KMS-11 (cell line): Measurements from ENCODE around the gene KRTAP21-2.

ENCODE experiments used
- H2AFZ ChIP-seq: fragments of 200-600 bp; sonication (generic); 2 replicates; pipeline ENCODE4 v1.6.1; 2016; ENCODE audit warnings: antibody characterized with exemption, mixed run types, low read depth
- H3K27ac ChIP-seq: fragments of 200-600 bp; sonication (generic); 2 replicates; pipeline ENCODE4 v1.6.1; 2016; ENCODE audit warnings: mild to moderate bottlenecking, mixed run types
- H3K27me3 ChIP-seq: fragments of 200-600 bp; sonication (generic); 2 replicates; pipeline ENCODE4 v1.6.1; 2017; ENCODE audit warnings: mild to moderate bottlenecking, low read depth, mixed run types, moderate library complexity; ENCODE audit not compliant: insufficient read depth
- H3K36me3 ChIP-seq: fragments of 200-600 bp; sonication (generic); 2 replicates; pipeline ENCODE4 v1.6.1; 2017; ENCODE audit warnings: mild to moderate bottlenecking, mixed run types; ENCODE audit not compliant: insufficient read depth
- H3K4me1 ChIP-seq: fragments of 200-600 bp; sonication (generic); 2 replicates; pipeline ENCODE4 v1.6.1; 2016; ENCODE audit warnings: mild to moderate bottlenecking, low read depth, mixed run types; ENCODE audit not compliant: poor library complexity, severe bottlenecking
- H3K4me2 ChIP-seq: fragments of 200-600 bp; sonication (generic); 2 replicates; pipeline ENCODE4 v1.7.0; 2016; ENCODE audit warnings: mild to moderate bottlenecking, mixed run types
- H3K4me3 ChIP-seq: fragments of 200-600 bp; sonication (generic); IDR thresholded peaks from 2 replicates; pipeline ENCODE4 v1.6.1; 2017; ENCODE audit warnings: low read depth, low read length, mixed read lengths; ENCODE audit not compliant: insufficient read depth
- H3K79me2 ChIP-seq: fragments of 200-600 bp; sonication (generic); 2 replicates; pipeline ENCODE4 v1.6.1; 2016; ENCODE audit warnings: low read depth, mixed run types; ENCODE audit not compliant: insufficient read depth
- H3K9ac ChIP-seq: fragments of 200-600 bp; sonication (generic); 2 replicates; pipeline ENCODE4 v1.6.1; 2016; ENCODE audit warnings: mild to moderate bottlenecking, mixed run types
- H4K20me1 ChIP-seq: fragments of 200-600 bp; sonication (generic); 2 replicates; pipeline ENCODE4 v1.6.1; 2016; ENCODE audit warnings: mild to moderate bottlenecking, mixed run types; ENCODE audit not compliant: insufficient read depth
- TF ChIP-seq, protein P1 (sequence below): fragments of 200-600 bp; sonication (generic); conservative IDR thresholded peaks from 2 replicates; pipeline ENCODE4 v1.6.1; 2017; ENCODE audit warnings: low read depth, mild to moderate bottlenecking, antibody characterized with exemption, low read length, moderate library complexity, mixed read lengths

The KRTAP21-2 gene

GRCh38 chr21:30726726-30727125, 20.3 kb downstream of the KRTAP21-2 start:
- no peak overlapping the region for H3K4me3 ChIP-seq
- TF ChIP-seq, protein P1, sequence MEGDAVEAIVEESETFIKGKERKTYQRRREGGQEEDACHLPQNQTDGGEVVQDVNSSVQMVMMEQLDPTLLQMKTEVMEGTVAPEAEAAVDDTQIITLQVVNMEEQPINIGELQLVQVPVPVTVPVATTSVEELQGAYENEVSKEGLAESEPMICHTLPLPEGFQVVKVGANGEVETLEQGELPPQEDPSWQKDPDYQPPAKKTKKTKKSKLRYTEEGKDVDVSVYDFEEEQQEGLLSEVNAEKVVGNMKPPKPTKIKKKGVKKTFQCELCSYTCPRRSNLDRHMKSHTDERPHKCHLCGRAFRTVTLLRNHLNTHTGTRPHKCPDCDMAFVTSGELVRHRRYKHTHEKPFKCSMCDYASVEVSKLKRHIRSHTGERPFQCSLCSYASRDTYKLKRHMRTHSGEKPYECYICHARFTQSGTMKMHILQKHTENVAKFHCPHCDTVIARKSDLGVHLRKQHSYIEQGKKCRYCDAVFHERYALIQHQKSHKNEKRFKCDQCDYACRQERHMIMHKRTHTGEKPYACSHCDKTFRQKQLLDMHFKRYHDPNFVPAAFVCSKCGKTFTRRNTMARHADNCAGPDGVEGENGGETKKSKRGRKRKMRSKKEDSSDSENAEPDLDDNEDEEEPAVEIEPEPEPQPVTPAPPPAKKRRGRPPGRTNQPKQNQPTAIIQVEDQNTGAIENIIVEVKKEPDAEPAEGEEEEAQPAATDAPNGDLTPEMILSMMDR, result no peak
- H3K27me3 ChIP-seq, result no peaks in the 10 kb centered on the region
- H3K4me1 ChIP-seq, result no peaks in the 10 kb centered on the region
- no peak overlapping the region for H3K4me2 ChIP-seq
- no peaks in the 10 kb centered on the region for H4K20me1 ChIP-seq
- H3K79me2 ChIP-seq, result no peaks in the 10 kb centered on the region
- no peak overlapping the region for H3K27ac ChIP-seq
- no peaks in the 10 kb centered on the region for H3K36me3 ChIP-seq
- H3K9ac ChIP-seq, result no peak overlapping the region
- no peak overlapping the region for H2AFZ ChIP-seq

DNA sequence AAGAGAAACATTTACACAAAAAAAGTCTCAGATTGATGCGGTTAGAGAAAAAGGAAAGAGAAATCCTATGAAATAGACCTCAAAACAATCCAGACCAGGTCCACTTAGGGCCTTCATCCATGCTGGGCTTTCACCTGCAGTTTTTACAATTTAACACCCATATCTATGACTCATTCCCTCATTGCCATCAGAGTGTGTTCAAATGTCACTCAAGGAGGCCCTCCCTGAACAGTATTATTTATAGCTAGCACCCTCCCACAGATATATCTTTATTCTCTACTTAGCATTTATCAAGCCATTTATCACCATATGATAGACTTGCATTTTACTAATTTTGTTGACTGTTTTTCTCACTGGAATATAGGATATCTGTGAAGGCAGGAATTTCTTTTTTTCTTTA, 27.7 kb downstream of the KRTAP21-2 start:
- H3K36me3 ChIP-seq, result no peaks in the 10 kb centered on the region
- no peak overlapping the region for H3K4me3 ChIP-seq
- H4K20me1 ChIP-seq, result no peaks in the 10 kb centered on the region
- no peaks in the 10 kb centered on the region for H3K27me3 ChIP-seq
- H2AFZ ChIP-seq, result no peak overlapping the region
- no peak overlapping the region for H3K4me2 ChIP-seq
- no peaks in the 10 kb centered on the region for H3K79me2 ChIP-seq
- no peaks in the 10 kb centered on the region for H3K4me1 ChIP-seq
- H3K9ac ChIP-seq, result no peak overlapping the region
- TF ChIP-seq, protein P1, result no peak
- H3K27ac ChIP-seq, result no peak overlapping the region

DNA sequence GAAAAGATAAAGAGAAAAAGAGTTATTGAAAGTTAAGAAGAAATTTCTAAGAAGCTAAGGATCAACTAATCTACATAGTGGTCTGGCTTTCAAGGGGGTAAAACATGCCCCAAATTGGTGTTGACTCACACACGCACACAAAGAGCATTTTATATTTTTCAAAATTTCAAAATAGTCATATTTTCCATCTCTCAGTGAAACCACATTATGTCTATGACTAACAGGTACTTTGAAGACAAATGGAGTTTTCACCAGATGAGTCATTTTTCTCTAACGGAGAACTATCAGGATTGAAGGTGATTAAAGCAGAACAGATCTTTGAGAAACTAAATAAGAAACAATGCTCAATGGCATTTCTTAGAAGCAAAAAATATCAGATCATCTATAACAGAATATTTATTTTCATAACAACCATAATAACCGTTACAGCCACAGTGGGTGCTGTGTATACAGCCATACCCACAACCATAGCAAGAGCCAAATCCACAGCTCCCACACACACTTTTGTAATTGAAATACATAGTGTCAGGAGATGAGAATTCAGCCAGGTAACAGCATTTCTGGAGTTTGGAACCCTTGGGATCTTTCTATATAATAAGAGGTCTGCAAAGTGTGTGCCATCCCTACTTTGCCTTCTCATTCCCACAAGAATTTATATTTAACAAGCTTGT, 28.7 kb downstream of the KRTAP21-2 start, which contains the start of gene KRTAP21-3:
KRTAP21-3 (minus strand) TSS at position 539 of the 671 bp plus-strand sequence; CDS start at position 521, 18 bp downstream.
- Histone ChIP-seq H3K79me2 (no peaks in the 10 kb centered on the region), H3K4me3 (no peak within 1 kb of the TSS), H3K4me2 (no peak within 1 kb of the TSS), H2AFZ (no peak within 1 kb of the TSS), H3K4me1 (no peaks in the 10 kb centered on the region), H3K36me3 (no peaks in the 10 kb centered on the region), H3K27me3 (no peaks in the 10 kb centered on the region), H3K27ac (no peak within 1 kb of the TSS), H4K20me1 (no peaks in the 10 kb centered on the region), H3K9ac (no peak within 1 kb of the TSS)
- TF ChIP-seq, protein P1, result no peak

GRCh38 chr21:30717105-30717504, 30.0 kb downstream of the KRTAP21-2 start:
- no peaks in the 10 kb centered on the region for H3K36me3 ChIP-seq
- H3K9ac ChIP-seq, result no peak overlapping the region
- H3K27me3 ChIP-seq, result no peaks in the 10 kb centered on the region
- H4K20me1 ChIP-seq, result no peaks in the 10 kb centered on the region
- H3K27ac ChIP-seq, result no peak overlapping the region
- no peak overlapping the region for H3K4me2 ChIP-seq
- H3K79me2 ChIP-seq, result no peaks in the 10 kb centered on the region
- H3K4me1 ChIP-seq, result no peaks in the 10 kb centered on the region
- H3K4me3 ChIP-seq, result no peak overlapping the region
- no peak overlapping the region for H2AFZ ChIP-seq
- TF ChIP-seq, protein P1, result no peak
